CD4-positive, alpha-beta T cell treated with Interleukin-17A for 1 hour (primary cell): ENCODE data around the gene LYVE1.

Experiments used
- DNase-seq: peaks from one replicate; pipeline ENCODE4 v3.0.0-alpha.2; 2020

LYVE1 gene

DNA sequence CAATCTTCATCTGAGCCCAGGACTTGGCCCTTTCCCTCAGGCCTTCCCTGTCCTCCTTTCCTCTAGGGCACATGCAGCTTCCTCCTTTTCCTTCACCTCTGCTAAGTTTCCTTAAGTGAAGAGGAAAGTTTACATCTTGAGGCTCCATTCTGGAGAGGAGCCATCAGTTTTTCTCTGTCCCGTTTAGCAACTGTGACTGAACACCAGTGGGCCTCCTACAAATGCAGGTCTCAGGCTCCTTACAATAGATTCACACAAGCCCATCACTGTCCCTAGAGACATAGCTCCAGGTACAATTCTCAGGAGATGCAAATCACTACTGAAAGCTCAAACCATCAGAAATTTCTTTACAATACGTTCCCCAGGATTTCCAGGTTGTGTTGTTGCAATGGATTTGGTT is 23.3 kb upstream of the LYVE1 start:
- DNase-seq = no peak

- DNase-seq = no peak
These were observed 21.9 kb upstream of the LYVE1 start for GRCh38 chr11:10590218-10590915.

DNA sequence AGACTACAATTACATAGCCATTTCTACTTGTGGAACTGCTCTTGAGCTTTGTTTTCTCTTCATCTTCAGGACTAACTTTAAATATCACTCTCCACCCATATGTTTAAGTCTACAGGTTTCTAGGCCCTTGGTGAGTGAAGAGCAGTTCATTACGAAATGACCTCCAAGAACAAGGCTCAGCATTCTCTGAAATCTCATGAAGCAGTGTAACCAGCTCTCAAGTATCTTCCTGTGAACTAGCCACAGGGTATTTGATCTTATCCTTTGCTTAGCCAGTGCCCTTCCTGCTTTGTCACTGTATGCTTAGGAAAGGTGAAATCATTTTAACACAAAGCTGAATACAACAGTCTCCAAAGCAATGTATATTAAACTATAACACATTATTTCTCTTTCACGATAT is 20.4 kb upstream of the LYVE1 start:
- DNase-seq = no peak

DNA sequence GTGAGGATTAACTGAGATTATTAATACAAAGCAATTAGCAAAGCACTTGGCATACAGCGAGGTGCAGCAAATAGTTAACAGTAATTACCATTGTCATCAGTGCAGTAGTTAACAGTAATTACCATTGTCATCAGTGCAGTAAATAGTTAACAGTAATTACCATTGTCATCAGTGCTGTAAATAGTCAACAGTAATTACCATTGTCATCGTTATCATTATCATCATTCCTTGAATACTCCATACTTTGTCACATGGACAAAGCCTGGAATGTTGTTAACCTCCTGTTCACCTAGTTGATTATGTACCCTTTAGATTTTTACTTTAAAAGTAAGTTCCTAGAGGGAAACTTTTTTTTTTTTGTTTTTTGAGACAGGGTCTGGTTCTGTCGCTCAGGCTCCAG is 19.5 kb upstream of the LYVE1 start:
- no peak for DNase-seq

- no peak for DNase-seq
These were observed 18.9 kb upstream of the LYVE1 start for GRCh38 chr11:10587388-10587787.

DNA sequence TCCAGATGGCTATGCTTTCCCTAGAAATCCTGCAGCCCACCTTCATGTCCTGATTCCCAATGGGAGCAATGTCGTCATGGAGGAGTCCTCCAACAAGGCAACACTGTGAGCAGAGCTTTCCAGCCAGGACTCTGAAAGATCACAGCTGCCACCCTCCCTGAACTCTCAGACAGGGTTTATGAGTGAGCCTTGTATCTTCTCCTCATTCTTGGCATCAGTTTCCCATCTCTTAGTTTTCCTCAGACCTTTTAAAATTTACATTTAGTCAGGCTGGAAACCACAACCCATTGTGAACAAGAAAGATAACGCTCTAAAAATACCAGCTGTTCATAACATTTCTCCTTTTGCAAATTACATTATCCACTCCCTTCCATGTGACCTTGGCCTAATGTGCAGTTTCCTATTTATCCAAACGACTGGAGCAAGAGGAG is 15.6 kb upstream of the LYVE1 start:
- DNase-seq = no peak

- peak; percentile 18 for DNase-seq
These were observed 13.1 kb upstream of the LYVE1 start for GRCh38 chr11:10581481-10582019.

DNA sequence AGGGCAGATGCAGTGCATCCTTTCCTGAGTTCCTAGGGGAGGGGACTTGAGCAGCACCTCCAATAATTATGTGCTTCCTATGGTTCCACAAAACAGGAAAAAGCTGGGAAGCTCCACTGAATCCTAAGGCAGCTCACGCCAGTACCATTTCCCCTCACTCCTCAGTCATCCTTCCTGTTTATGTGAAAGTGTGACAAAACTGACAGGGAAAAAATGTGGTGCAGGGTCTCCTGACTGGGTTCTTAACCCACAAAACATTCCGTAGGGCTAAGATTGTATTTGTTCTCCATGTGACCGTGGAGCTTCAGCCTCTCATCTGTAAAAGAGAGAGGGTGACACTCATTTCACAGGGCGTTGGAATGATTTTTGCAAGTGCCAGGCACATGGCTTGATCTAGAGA is 12.2 kb upstream of the LYVE1 start:
- no peak for DNase-seq

GRCh38 chr11:10579700-10580099 is 11.2 kb upstream of the LYVE1 start:
- DNase-seq = no peak

DNA sequence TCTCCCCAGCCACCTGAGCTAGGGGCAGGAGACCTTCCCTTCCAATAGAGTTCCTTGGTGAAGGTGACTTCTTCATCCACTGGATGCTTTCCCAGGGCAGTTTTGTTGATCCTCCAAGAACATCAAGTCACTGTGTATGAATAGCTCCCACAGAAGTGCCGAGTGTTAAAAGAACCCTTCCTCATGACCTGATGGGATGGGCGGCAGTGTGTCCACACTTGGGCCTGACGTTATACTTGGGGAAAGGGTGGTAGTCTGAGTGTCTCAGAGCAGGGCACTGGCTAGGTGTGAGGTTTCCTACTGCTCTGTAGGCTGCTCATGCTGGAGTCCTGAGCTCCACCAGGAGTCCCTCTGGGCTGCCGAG is 7.6 kb upstream of the LYVE1 start:
- no peak for DNase-seq

- DNase-seq = no peak
These were observed 7.0 kb upstream of the LYVE1 start for GRCh38 chr11:10575346-10576034.

GRCh38 chr11:10573556-10573955 is 5.1 kb upstream of the LYVE1 start:
- no peak for DNase-seq

DNA sequence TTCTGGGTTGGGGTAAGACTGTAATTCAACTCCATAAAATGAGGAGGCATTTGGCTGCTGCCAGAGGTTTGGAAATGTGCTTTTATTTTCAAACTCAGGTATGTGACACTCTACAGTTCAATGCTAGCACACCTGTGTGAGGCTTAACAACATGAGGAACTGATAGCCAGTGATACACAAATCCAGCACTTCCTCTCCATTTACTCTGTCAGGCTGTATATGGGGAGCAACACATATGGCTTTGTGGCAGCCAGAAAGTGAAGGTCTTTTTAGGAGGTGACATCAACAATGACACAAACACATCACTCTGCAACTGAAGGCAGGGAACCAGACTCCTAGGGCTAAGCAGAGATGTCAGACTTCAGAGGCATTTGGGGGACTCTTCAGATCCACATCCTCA is 4.6 kb upstream of the LYVE1 start:
- DNase-seq = no peak

DNA sequence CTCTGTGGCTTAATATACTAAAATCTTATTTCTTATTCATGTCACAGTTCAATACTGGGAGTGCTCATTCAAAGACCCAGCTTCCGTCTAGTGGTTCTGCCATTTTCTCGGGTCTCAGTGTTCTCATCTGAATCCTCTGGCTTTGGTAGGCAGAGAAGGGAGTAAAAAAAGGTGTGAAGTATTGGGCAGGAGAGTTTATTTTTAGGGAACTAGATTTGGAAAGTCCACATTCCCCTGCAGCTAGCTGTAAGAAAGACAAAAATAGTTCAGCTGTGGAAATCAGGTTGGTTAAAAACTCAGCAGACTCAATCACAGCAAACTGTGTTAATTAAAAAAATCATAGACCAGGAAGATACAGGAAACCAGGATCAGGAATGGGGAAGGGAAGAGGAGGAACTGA is 4.1 kb upstream of the LYVE1 start:
- no peak for DNase-seq

DNA sequence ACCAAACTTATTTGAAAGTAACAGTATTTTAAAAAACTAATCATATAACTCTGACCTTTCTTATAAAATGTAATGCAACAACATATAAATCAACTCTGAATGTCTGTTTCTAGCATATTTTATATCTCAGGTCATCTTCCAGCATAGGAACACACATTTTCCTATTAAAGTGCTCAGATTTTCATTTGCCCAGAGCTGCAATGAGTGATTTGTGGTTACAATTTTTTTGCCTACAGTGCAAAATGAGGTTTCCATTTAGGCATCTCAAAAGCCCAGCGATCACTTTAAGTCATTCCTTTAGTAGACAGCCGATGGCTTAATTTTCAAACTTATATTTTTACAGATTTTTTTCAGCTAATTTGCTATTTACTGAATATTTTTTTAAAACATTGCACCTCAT is 1.0 kb downstream of the LYVE1 start:
- no peak for DNase-seq

- no peak for DNase-seq
These were observed 2.1 kb downstream of the LYVE1 start for GRCh38 chr11:10566257-10566957.

DNA sequence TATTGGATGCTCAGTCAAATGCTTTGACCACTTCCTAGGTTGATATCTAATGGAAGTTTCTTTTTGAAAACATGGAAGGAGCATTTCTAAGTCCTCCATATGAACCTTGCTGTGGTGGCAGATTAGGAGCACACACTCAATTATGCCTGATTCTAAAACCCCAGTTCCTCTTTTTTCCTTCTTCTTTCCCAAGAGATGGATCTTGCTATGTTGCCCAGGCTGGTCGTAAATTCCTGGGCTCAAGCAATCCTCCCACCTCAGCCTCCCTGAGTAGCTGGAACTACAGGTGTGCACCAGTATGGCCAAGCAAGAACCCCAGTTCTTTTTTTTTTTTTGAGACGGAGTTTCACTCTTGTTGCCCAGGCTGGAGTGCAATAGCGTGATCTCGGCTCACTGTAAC is 3.0 kb downstream of the LYVE1 start:
- DNase-seq = no peak

- no peak for DNase-seq
These were observed 3.7 kb downstream of the LYVE1 start for GRCh38 chr11:10564696-10565318.

- DNase-seq = no peak
These were observed 4.4 kb downstream of the LYVE1 start for GRCh38 chr11:10564030-10564429.

DNA sequence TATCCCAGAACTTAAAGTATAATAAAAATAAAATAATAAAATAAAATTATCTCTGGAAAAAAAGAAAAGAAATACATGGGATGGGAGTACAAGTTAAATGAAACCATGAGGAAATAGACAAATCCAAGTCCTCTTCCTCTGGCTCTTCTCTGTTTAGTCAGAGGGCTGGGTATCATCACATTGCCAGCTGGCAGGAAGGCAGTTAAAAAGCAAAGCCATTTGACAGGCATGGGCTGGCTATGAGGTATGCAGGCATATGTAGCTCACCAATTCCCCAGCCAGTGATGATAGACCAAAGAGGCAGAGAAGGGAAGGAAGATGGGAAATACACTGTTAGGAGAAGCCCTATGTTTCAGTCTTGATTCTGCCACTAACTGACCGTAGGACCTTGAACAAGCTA is 6.5 kb downstream of the LYVE1 start:
- DNase-seq = no peak

DNA sequence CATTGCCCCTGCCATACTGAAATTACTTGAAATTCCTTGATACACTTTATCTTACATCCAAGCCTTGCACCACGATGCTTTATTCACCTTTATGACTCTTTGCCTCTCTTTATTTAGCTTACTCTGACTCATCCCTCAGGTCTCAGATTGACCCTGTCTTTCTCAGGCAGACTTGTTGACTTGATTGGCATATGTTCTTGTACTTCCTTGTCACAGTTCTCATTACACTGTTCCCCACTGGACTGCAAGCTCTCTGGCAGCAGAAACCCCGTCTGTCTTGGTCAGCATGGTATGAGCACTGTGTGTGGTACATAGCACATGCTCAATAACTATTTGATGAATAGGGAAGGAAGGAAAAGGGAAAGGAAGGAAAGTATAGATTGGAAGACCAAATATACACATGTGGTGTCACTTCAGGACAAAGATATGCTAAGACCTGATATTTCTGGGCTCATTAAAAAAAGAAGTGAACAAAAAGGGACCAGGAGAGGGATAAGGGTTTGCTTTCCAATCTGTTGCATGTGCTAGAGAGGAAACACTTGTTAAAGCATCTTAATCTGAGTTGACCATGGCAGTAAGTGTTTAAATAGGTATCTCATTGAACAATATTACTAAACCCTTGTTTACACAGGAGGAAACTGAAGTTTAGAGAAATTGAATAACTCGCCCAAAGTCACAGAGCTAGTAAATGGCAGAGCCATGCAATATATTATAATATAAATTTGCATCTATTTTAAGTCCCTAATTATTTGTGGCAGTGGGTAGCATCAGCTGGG is 7.2 kb downstream of the LYVE1 start:
- DNase-seq = no peak

DNA sequence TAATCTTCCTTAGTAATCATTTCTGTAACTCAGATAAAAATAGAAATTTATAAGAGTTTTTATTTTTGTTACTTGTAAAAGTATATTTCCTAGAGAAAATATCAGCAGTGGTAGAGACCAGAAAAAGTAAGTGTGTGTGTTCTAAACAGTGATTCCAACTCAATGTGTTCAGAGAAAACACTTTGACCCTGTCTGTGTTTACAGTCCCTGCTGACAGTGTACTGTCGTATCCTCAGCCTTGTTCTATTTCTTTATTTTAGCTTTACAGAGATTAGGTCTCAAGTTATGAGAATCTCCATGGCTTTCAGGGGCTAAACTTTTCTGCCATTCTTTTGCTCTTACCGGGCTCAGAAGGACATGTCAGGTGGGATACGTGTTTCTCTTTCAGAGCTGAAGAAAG is 10.2 kb downstream of the LYVE1 start:
- no peak for DNase-seq

- DNase-seq = no peak
These were observed 11.9 kb downstream of the LYVE1 start for GRCh38 chr11:10556590-10556989.
